IMR-90 (cell line): Measurements from ENCODE around the gene SULT1C4. TPM values are rescaled to one million over a fixed set of nuclear protein-coding genes. Genes with fewer than 3 reads are reported as not detected.

Experiments
- ATAC-seq: fragments of 200-7000 bp; cut with Tn5 transposase; 2 replicates; pipeline ENCODE4 v1.9.1; 2020; ENCODE audit warnings: low read depth, mild to moderate bottlenecking, moderate library complexity
- BruUV-seq: library from RNA; stranded (reverse); fragments of 400-500 nt; replicated peaks from 2 replicates; lab custom pipeline; 2021; lab: Mats Ljungman, UMichigan
- CTCF ChIA-PET: fragments of 300-600 bp; formaldehyde crosslinking; extraction: SDS; loops from one replicate; lab custom pipeline; 2021; ENCODE audit warnings: antibody characterized with exemption; lab: Yijun Ruan, JAX
- POLR2A ChIA-PET: fragments of 300-600 bp; sonication (Branson Sonifier 250); formaldehyde crosslinking; loops from one replicate; lab custom pipeline; 2022; ENCODE audit warnings: antibody characterized with exemption; ENCODE audit not compliant: unreplicated experiment; lab: Charles Lee
- DNase-seq: peaks from one replicate; pipeline ENCODE4 v3.0.0; 2013
- H2AFZ ChIP-seq: replicated peaks from 2 replicates; pipeline ENCODE3; 2013; ENCODE audit warnings: low read length, mild to moderate bottlenecking; ENCODE audit not compliant: poor library complexity
- H2AK5ac ChIP-seq: 2 replicates; pipeline ENCODE4 v1.6.1; 2013; ENCODE audit warnings: low read depth, low read length, inconsistent platforms
- H2AK9ac ChIP-seq: replicated peaks from 2 replicates; pipeline ENCODE3; 2013; ENCODE audit warnings: mild to moderate bottlenecking, low read depth, low read length, moderate library complexity; ENCODE audit not compliant: poor library complexity
- H2BK120ac ChIP-seq: 2 replicates; pipeline ENCODE4 v1.6.1; 2013; ENCODE audit warnings: low read depth, low read length, inconsistent platforms
- H2BK15ac ChIP-seq: 3 replicates; pipeline ENCODE4 v1.6.1; 2013; ENCODE audit warnings: low read depth, low read length, inconsistent platforms
- H2BK20ac ChIP-seq: 2 replicates; pipeline ENCODE4 v1.6.1; 2013; ENCODE audit warnings: low read depth, mild to moderate bottlenecking, inconsistent platforms, low read length, moderate library complexity
- H2BK5ac ChIP-seq: 2 replicates; pipeline ENCODE4 v1.6.1; 2013; ENCODE audit warnings: mild to moderate bottlenecking, low read depth, low read length, inconsistent platforms; ENCODE audit not compliant: poor library complexity, severe bottlenecking
- H3K14ac ChIP-seq: replicated peaks from 2 replicates; pipeline ENCODE4 v1.6.1; 2013; ENCODE audit warnings: low read depth, low read length, inconsistent platforms
- H3K18ac ChIP-seq: 2 replicates; pipeline ENCODE4 v1.6.1; 2013; ENCODE audit warnings: low read depth, low read length, control low read depth
- H3K23ac ChIP-seq: 2 replicates; pipeline ENCODE4 v1.6.1; 2013; ENCODE audit warnings: low read depth, low read length, inconsistent platforms
- H3K27ac ChIP-seq: 2 replicates; pipeline ENCODE4 v1.5.1; 2013; ENCODE audit warnings: mild to moderate bottlenecking, control low read depth, low read length; ENCODE audit not compliant: insufficient read depth
- H3K27me3 ChIP-seq: 2 replicates; pipeline ENCODE4 v1.6.1; 2013; ENCODE audit warnings: low read length; ENCODE audit not compliant: control insufficient read depth, insufficient read depth
- H3K36me3 ChIP-seq: 2 replicates; pipeline ENCODE4 v1.6.1; 2013; ENCODE audit warnings: low read length, mixed read lengths; ENCODE audit not compliant: control insufficient read depth, insufficient read depth
- H3K4ac ChIP-seq: 2 replicates; pipeline ENCODE4 v1.6.1; 2013; ENCODE audit warnings: low read depth, low read length, inconsistent platforms
- H3K4me1 ChIP-seq: 2 replicates; pipeline ENCODE4 v1.6.1; 2013; ENCODE audit warnings: low read length, mixed read lengths; ENCODE audit not compliant: control insufficient read depth, insufficient read depth
- H3K4me2 ChIP-seq: 2 replicates; pipeline ENCODE4 v1.6.1; 2013; ENCODE audit warnings: low read depth, mild to moderate bottlenecking, control low read depth, low read length, moderate library complexity
- H3K4me3 ChIP-seq: 2 replicates; pipeline ENCODE4 v1.5.1; 2013; ENCODE audit warnings: low read depth, mild to moderate bottlenecking, control low read depth, low read length, moderate library complexity; ENCODE audit not compliant: insufficient read depth
- H3K56ac ChIP-seq: 2 replicates; pipeline ENCODE4 v1.6.1; 2013; ENCODE audit warnings: low read length, inconsistent platforms; ENCODE audit not compliant: insufficient read depth; ENCODE audit errors: extremely low read depth
- H3K79me1 ChIP-seq, 2 experiments: 2 replicates each; pipeline ENCODE4 v1.6.1; 2013; ENCODE audit warnings: low read length in 2 of 2, inconsistent platforms in 1 of 2, low read depth in 1 of 2
- H3K9ac ChIP-seq: 2 replicates; pipeline ENCODE4 v1.6.1; 2013; ENCODE audit warnings: low read depth, low read length, control low read depth
- H3K9me1 ChIP-seq: 2 replicates; pipeline ENCODE4 v1.6.1; 2013; ENCODE audit warnings: low read length, inconsistent platforms; ENCODE audit not compliant: insufficient read depth
- H3K9me3 ChIP-seq: 2 replicates; pipeline ENCODE4 v1.6.1; 2013; ENCODE audit warnings: low read length; ENCODE audit not compliant: control insufficient read depth, insufficient read depth
- H4K20me1 ChIP-seq: 2 replicates; pipeline ENCODE4 v1.6.1; 2013; ENCODE audit warnings: low read length, inconsistent platforms; ENCODE audit not compliant: insufficient read depth
- H4K5ac ChIP-seq: 2 replicates; pipeline ENCODE4 v1.6.1; 2013; ENCODE audit warnings: mild to moderate bottlenecking, low read depth, low read length, control low read depth
- H4K8ac ChIP-seq, 2 experiments: 2 replicates each; pipeline ENCODE4 v1.6.1; 2013; ENCODE audit warnings: low read depth in 2 of 2, low read length in 2 of 2, control low read depth in 1 of 2, inconsistent platforms in 1 of 2
- H4K91ac ChIP-seq: 2 replicates; pipeline ENCODE4 v1.6.1; 2013; ENCODE audit warnings: low read depth, low read length, inconsistent platforms; ENCODE audit not compliant: insufficient read depth
- CEBPB ChIP-seq: IDR thresholded peaks from 2 replicates; pipeline ENCODE4 v1.6.1; 2012; ENCODE audit warnings: low read depth, low read length, improper control_type of control experiment
- CHD1 ChIP-seq: IDR thresholded peaks from 2 replicates; pipeline ENCODE4 v1.6.1; 2012; ENCODE audit warnings: low read depth, low read length, improper control_type of control experiment
- FOS ChIP-seq: fragments of 150-350 bp; IDR thresholded peaks from 2 replicates; pipeline ENCODE4 v1.6.1; 2016; ENCODE audit warnings: low read depth, low read length
- MAFK ChIP-seq: IDR thresholded peaks from 2 replicates; pipeline ENCODE4 v1.6.1; 2012; ENCODE audit warnings: low read depth, low read length, improper control_type of control experiment
- MAZ ChIP-seq: IDR thresholded peaks from 2 replicates; pipeline ENCODE4 v1.6.1; 2012; ENCODE audit warnings: low read depth, mild to moderate bottlenecking, low read length, improper control_type of control experiment, moderate library complexity, borderline replicate concordance
- NFE2L2 ChIP-seq: fragments of 150-350 bp; IDR thresholded peaks from 2 replicates; pipeline ENCODE4 v1.6.1; 2016; ENCODE audit warnings: low read depth, mild to moderate bottlenecking, low read length
- POLR2A ChIP-seq: IDR thresholded peaks from 2 replicates; pipeline ENCODE4 v1.6.1; 2012; ENCODE audit warnings: mild to moderate bottlenecking, low read depth, low read length
- SMC3 ChIP-seq: fragments of 150-350 bp; IDR thresholded peaks from 2 replicates; pipeline ENCODE4 v1.6.1; 2016; ENCODE audit warnings: low read depth, mild to moderate bottlenecking, antibody characterized with exemption, low read length, moderate library complexity
- USF2 ChIP-seq: fragments of 150-350 bp; IDR thresholded peaks from 2 replicates; pipeline ENCODE4 v1.6.1; 2017; ENCODE audit warnings: mild to moderate bottlenecking, antibody characterized with exemption, low read length, low read depth
- WGBS, 2 experiments: methylation state at CpG; one replicate each; pipeline versions ENCODE4 v1.1.5 to v1.1.7; 2013; ENCODE audit warnings: missing lambda C conversion rate in 2 of 2; ENCODE audit not compliant: insufficient read length in 1 of 2; ENCODE audit errors: extremely low coverage in 2 of 2; 5-methylcytosine and 5-hydroxymethylcytosine counted together
- dilution Hi-C: fragments of 300-500 bp; cut with HindIII; formaldehyde crosslinking; loops from one replicate; pipeline ENCODE4 v1.14.3; 2018; ENCODE audit warnings: low sequenced_read_pairs; ENCODE audit not compliant: unreplicated experiment
- in situ Hi-C: fragments of 300-500 bp; cut with MboI; formaldehyde crosslinking; loops from 3 replicates; pipeline ENCODE4 v1.14.3; 2019; ENCODE audit warnings: low sequenced_read_pairs, inconsistent platforms, mixed read lengths
- intact Hi-C: fragments of 100-400 bp; cut with micrococcal nuclease; formaldehyde crosslinking; loops from 2 replicates; pipeline ENCODE4 v1.10.0; 2022
- polyA plus RNA-seq, 3 experiments: library from polyadenylated mRNA; depleted of rRNA; stranded (reverse); fragments of >200 nt; gene quantifications; 2 replicates each; pipeline ENCODE4 v1.2.3, GENCODE V29; 2012; ENCODE audit warnings: low replicate concordance in 1 of 3
- total RNA-seq: library from RNA; depleted of rRNA; stranded (reverse); fragments of >200 nt; gene quantifications from 2 replicates; pipeline ENCODE4 v1.2.3, GENCODE V29; 2012

The SULT1C4 gene
- total and polyA plus RNA-seq, 2 of the 4 experiments (the other 2 are of a cell fraction), result 0.36 to 0.50 TPM

GRCh38 chr2:108412995-108413710 is 35.4 kb downstream of the SULT1C4 start (continued):
- TF ChIP-seq SMC3, result no peak
- TF ChIP-seq MAZ, result no peak

- Histone ChIP-seq H2AFZ (no peak overlapping the region), H3K27ac (no peak overlapping the region; the same call in 1 of the 2 replicates), H2BK5ac (peak overlapping the region; percentile 75), H3K18ac (peak overlapping the region; percentile 72; the same call in 1 of the 2 replicates), H4K91ac (peak overlapping the region; percentile 83), H4K20me1 (no peaks in the 10 kb centered on the region), H3K27me3 (no peaks in the 10 kb centered on the region), H3K14ac (peak overlapping the region; percentile 76), H3K4me2 (no peak overlapping the region), H3K56ac (peak overlapping the region; percentile 47; the same call in 1 of the 2 replicates), H3K23ac (peak overlapping the region; percentile 89; the same call in 1 of the 2 replicates), H3K4me1 (peaks cover 12% of the 10 kb centered on the region), H3K36me3 (no peaks in the 10 kb centered on the region), H4K5ac (0 out of 2 replicates have a peak overlapping the region, but pooled peaks have one; percentile 5), H3K9me1 (peaks cover 19% of the 10 kb centered on the region), H2BK20ac (peak overlapping the region; percentile 90), H2AK9ac (no peak overlapping the region), H3K4ac (peak overlapping the region; percentile 83), H3K9ac (no peak overlapping the region), H4K8ac (peak overlapping the region; percentile 66 to 89), H2BK15ac (peak overlapping the region; percentile 66; the same call in 2 of the 3 replicates), H2BK120ac (peak overlapping the region; percentile 86), H2AK5ac (peak overlapping the region; percentile 95), H3K9me3 (no peaks in the 10 kb centered on the region), H3K4me3 (no peak overlapping the region), H3K79me1 (peaks cover 0 to 8% of the 10 kb centered on the region in 2 experiments; a peak in 1 of 4 replicates)
- TF ChIP-seq MAFK, result no peak
- TF ChIP-seq FOS, result no peak
- no peak for TF ChIP-seq NFE2L2
- TF ChIP-seq CHD1, result no peak
- TF ChIP-seq USF2, result no peak
- no peak for TF ChIP-seq MAZ
- no peak for TF ChIP-seq CEBPB
- TF ChIP-seq SMC3, result no peak
- no peak for TF ChIP-seq POLR2A
- ATAC-seq (no peak), DNase-seq (no peak)
- ChIA-PET CTCF (interaction anchor here (0.6 kb wide), 1 partner anchor 27 kb away, joined by 4 read pairs; no protein-coding TSS in a partner anchor), POLR2A (no interaction called here)
- no TSS peak for BruUV-seq
- WGBS, 2 experiments, result no CpG with 5 or more reads among the region's 1 CpG
- intact Hi-C loops (loop anchor here (5.0 kb wide), 1 partner anchor 34 kb away; the partner anchor contains the start of gene GCC2), dilution Hi-C loops (no loop called here), in situ Hi-C loops (no loop called here)
Observed at GRCh38 chr2:108413711-108414095, 35.9 kb downstream of the SULT1C4 start.
